GM19351 (cell line): ENCODE measurements around the gene FAM13A.
"Not testable (repeated sequence)": the region's sequence is repeated elsewhere in the genome, so short reads cannot be mapped to it uniquely, and the experiment has no call there.

Experiments
- ATAC-seq: cut with Tn5 transposase; IDR thresholded peaks from one replicate; pipeline ENCODE4 v1.9.1; 2021; ENCODE audit warnings: mild to moderate bottlenecking, moderate library complexity; ENCODE audit not compliant: unreplicated experiment

Gene FAM13A

DNA sequence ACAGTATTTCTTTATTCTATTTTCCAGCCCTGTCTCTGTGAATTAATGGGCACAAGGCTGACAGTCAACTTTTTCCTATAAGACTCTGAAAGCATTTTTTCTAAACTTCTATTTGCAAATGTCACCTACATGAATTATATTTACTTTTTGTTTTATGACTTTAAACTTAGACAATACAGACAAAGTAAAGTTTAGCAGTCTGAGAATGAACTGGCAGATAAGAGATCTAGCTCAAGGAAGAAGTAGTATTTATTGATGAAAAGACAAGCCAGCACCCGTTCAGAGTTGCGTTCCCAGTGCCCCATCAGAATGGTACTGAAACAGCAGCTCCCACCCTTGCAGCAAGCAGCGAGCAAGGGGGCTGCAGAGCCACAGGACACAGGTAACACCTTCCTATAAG is 148.5 kb downstream of the FAM13A start:
- ATAC-seq: no peak

DNA sequence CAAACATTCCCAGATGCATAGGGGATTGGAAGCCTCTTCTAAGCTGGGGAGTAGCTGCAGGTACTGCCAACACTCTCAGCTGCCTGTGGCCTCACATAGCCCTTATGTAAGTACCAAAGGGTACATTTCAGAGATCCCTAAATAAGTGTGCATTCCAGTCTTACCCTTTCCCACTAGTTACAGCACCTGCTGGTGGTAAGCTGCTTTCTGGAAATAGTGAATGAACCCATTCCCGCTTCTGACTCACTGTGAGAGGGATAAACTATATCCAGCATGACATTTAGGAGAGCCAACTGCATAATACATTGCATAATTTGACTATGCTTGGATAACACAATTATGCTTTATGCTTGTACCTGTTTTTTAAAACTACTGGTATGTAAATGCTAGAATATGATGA is 149.0 kb downstream of the FAM13A start:
- no peak for ATAC-seq

DNA sequence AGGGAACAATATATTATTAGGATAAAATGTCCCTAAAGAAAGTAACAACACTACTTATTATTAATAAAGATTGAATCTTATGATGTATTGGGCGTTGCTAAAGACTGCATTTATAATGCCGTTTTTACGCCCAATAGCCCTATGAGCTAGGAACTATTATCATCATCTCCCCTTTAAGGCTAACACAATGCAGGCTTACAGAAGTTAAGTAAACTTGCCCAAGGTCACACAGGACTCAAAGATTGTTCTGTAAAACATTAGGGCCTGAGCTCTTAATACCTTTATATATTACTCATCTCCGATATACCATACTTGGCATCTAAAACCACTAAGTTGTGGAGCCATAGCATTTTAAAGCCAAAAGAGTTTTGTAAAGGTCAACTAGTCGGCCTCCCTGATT is 149.5 kb downstream of the FAM13A start:
- no peak for ATAC-seq

DNA sequence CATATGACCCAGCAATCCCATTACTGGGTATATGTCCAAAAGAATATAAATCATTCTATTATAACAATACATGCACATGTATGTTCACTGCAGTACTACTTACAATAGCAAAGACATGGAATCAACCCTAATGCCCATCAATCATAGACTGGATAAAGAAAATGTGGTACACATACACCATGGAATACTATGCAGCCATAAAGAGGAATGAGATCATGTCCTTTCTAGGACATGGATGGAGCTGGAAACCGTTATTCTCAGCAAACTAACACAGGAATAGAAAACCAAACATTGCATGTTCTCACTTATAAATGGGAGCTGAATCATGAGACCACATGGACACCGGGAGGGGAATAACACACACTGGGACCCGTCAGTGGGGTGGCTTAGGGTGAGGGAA is 152.7 kb downstream of the FAM13A start:
- ATAC-seq: not testable (repeated sequence)

DNA sequence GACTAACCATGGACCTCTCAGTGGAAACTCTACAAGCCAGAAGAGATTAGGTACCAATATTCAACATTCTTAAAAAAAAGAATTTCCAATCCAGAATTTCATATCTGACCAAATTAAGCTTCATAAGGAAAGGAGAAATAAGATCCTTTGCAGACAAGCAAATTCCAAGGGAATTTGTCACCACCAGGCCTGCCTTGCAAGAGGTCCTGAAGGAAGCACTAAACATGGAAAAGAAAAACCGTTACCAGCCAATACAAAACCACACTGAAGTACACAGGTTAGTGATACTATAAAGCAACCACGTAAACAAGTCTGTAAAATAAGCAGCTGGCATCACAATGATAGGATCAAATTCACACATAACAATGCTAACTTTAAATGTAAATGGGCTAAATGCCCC is 156.6 kb downstream of the FAM13A start:
- ATAC-seq: no peak

DNA sequence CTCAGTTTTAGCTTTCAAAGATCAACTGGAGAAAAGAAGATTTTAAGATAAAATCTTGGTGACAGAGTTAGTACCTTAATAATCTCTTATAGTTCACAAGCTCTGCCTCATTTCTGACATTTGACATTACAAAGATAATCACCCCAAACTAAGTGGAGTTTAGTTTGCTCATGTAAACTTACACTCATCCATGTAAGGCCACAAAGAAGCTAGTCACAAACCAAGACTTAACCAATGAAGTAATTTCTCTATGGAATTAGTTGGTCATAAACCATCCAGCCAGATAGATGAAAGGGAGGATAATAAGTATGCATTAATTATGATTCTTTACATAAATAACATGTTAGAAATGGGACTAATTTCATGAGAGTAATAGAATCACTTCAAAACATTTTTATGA is 159.2 kb downstream of the FAM13A start:
- no peak for ATAC-seq

DNA sequence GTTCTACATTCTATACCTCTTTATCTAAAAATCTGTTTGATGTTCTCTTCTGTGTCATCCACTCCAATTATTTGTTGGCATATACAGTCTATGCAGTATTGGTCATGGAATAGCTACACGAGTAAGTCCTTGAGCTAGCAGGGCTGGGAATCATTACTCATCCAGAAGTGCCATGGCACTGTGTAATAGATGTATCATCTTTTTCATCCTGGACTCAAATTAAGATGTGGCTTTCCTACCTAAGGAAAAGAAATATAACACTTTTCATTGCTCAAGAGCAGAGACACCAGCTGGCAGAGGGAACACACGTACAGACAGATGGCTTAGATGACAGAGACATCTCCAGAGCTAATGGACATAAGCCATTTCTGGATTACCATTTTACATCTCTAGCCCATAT is 159.8 kb downstream of the FAM13A start:
- no peak for ATAC-seq

DNA sequence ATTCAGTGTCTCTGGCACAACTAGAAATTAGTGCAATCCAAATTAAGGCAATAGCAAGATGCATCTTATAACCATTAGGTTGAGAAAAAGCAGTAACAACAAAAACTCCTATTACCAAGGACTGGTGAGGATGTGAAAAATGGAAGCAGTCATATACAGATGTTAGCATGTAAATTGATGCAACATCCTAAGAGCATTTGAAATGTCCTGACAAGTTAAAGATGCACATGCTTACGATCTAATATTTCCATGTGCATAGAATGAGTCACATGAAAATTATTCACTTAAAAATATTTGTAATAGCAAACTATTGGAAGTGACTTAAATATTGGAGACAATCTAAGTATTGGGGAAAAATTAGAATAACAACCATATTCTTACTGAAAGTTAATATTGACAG is 163.0 kb downstream of the FAM13A start:
- ATAC-seq: no peak

DNA sequence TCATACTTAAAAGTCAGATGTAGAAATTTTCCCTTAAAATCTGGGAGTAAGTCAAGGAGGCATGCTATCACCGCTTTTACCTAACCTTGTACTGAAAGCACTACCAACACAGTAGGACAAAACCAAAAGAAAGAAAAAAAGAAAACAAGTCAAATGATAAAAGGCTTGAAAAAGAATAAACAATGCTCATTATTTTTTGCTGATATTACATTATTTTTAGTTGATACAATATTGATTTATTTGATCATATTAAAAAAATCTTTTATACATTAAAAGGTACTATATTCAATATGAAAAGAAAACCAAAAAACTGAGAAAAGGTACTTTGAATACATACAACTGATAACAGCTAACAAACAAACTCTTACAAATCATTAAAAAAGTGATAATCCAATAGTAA is 164.3 kb downstream of the FAM13A start:
- ATAC-seq: no peak

DNA sequence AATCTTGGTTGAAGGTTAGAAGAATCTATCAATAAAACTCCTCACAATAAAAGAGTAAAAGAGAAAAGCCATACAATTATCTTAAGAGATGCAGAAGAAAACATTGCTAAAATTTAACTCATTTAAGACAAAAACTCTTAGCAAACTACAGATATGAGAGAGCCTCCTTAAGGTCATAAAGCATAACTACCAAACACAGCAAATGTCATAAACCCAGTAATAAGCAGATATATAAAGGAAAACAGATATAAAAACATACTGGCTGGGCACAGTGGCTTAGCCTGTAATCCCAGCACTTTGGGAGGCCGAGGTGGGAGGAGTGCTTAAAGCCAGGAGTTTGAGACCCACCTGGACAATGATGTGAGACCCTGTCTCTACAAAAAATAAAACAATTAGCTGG is 165.3 kb downstream of the FAM13A start:
- ATAC-seq: no peak

DNA sequence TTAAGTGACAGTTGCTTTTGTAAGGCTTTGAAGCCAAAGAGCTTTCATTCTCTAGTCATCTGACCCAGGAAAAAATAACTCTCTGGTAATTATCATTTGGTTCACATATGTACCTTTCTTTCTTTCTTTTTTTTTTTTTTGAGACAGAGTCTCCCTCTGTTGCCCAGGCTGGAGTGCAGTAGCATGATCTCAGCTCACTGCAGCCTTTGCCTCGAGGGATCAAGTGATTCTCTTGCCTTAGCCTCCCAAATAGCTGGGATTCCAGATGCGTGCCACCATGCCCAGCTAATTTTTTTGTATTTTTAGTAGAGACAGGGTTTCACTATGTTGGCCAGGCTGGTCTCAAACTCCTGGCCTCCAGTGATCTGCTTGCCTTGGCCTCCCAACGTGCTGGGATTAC is 169.6 kb downstream of the FAM13A start:
- ATAC-seq: not testable (repeated sequence)

DNA sequence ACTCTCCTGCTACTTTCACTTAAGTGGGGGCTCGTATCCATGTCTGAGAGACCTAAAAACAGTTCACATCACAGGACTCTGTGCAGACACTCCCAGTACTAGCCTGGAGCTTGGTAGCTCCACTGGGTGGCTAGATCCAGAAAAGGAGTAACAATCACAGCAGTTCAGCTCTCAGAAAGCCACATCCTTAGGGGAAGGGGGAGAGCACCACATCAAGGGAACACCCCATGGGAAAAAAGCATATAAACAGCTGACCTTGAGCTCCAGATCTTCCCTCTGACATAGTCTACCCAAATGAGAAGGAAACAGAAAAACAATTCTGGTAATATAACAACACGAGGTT is 175.8 kb downstream of the FAM13A start:
- ATAC-seq: no peak

DNA sequence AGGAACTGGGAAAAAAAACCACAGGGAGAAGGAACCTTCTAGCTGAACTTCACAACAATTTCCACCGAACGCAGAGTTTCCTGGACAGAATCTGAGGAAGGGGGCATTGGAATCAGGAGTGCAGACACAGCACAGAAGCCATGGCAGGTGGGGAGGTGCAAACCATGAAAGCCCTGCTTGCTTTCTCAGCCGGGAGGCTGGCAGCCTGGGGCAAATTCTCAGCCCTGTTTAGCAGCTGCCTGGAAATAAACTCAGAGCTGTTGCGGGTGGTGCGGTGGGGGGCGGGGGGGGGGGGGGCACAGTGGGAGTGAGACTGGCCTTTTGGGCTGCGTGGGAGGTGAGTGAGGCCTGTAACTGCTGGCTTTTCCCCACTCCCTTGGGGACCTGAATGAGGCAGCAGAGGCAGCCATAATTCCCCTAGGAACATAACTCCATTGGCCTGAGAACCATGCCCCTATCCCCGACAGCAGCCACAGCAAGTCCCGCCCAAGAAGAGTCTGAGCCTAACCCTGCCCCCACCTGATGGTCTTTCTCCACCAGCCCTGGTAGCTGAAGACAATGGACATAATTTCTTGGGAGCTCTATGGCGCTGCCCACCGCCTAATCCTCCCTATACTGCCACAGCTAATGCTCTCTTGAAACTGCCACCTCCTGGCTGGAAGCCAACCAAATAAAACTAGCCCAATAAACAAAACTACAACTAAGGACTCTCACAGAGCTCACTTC is 176.3 kb downstream of the FAM13A start:
- no peak for ATAC-seq

DNA sequence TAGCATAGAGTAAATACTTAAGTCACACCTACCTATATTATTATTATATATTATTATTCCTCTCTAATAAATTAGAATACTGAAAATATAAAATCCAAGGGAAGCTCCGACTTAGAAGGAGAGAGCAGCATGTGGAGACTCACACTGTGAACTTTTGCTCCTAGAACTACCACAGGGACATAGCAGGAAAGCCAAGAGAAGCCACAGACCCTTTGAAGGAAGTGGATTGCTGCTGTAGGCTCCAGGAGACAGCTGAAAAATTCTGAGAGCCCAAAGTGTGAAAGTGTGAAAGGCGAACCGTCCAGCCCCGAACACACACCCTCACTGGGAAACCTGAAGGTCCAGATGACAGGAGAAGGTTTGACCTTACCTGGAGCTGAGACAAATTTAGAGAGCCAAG is 177.0 kb downstream of the FAM13A start:
- no peak for ATAC-seq

DNA sequence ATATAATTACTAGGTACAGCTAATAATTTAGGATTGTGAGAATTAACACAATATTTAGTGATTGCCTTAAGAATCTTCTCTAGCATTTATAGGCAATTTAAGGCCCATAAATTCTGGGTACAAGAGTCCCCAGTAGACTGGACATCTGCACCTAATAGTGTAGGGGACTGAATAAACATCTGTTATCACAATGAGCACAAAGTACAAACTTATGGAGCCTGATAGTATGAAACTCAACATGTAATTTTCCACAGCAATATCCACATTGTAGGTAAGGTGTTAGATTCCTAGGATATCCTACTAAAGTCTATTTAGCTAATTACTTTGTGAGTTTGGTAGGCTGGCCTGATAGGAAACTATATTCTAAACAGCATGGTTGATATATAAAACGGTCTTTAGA is 178.3 kb downstream of the FAM13A start:
- ATAC-seq: no peak

DNA sequence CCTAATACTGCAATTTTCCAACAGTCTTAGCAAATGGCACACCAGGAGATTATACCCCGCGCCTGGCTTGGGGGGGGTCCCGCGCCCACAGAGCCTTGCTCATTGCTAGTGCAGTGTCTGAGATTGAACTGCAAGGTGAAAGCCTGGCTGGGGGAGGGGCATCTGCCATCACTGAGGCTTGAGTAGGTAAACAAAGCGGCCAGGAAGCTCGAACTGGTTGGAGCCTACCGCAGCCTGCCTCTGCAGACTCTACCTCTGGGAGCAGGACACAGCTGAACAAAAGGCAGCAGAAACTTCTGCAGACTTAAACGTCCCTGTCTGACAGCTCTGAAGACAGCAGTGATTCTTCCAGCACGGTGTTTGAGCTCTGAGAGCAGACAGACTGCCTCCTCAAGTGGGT is 186.6 kb downstream of the FAM13A start:
- ATAC-seq: no peak

DNA sequence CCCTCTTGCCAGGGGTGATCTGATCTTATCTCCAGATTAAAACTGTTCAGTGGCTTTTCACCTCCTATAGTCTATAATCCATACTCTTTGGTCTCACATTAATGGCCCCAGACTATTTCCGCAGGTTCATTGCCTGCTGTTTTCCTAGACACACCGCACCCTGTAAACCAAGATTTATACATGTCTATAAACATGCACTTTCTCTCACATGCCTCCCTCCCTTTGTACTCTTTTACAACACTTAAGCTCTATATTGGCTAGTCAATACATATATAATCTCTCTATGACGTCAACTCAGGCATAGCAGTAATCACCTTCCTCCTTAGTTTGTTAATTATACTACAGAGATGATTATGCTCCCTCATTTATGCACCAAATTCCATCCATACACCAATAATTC is 188.5 kb downstream of the FAM13A start:
- ATAC-seq: no peak

DNA sequence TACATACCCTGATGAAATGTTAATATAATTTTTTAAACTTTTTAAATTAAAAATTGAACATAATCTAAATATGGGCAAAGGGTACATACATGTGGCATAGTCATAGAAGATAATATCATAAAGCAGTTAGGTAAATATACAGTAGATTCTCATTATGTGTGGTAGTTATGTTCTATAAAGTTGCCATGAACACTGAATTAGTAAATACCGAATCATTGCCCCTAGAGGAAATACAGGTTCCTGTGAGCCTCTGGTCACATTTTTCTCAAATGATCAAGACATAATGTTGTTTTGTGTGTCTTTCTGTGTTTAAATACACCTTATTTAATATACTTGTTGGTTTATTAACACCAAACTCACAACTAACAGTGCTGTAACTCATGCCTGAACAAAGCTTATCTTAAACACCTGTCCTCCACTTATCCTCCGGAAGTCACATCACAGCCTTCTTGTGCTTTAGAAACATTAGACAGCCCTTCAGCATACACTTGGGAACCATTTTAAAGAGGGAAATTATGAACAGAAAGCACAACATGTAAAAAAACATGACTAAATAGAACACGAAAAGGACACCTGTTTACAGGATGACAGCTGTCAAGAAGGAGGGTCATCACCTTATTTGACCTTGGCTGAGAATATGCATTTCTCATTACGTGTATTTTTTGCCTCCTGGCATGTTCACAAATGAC is 190.0 kb downstream of the FAM13A start:
- no peak for ATAC-seq

DNA sequence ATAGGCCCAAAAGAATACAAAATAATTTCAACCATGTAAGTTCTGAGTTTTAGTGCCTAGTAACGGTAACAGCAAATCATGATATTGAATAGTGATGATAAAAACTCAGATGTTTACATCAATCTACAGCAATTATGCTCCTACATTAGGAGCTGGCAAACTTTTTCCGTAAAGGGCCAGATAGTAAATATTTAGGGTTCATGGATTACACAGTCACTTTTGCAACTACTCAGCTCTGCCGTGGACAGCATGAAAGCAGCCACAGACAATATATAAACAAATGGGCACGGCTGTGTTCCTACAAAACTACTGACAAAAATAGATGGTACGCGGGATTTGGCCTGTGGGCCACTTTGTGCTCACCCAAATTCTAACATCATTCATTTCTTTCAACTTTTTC is 191.5 kb downstream of the FAM13A start:
- no peak for ATAC-seq

DNA sequence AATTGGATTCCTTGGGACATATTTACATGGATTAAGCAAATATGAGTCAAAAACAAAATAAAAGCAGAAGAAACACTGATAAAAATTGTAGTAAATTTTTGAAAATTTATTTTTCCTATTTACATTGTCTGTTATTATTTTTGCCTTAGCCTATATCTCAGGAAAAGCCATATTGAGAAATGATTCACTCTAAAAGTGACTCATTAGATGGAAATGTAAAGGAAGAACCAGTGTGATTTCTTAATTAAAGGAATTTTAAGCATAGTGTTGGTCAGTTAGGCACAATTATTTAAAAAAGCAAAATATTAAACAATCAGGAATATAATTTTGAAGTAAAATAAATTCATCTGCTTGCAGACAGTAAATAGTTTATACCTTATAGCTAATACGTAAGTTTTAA is 191.9 kb downstream of the FAM13A start:
- no peak for ATAC-seq

DNA sequence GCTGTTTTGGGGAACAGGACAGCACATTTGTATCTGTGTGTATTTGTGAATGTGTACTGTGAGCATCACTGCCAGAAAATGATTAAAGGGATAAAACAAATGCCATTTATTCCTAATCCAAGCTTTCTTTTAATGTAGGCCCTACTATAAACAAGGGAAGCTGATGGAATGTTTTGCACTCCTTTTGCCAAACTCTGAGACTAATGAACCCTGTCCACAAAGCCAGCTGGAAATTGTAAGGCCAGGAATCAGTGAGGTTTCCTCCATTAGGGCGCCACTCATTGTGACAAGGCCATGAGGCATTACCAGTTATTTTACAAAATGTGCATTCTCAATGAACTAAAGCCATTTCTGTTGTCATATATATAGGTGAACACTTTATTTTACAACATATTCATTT is 196.4 kb downstream of the FAM13A start:
- ATAC-seq: no peak

DNA sequence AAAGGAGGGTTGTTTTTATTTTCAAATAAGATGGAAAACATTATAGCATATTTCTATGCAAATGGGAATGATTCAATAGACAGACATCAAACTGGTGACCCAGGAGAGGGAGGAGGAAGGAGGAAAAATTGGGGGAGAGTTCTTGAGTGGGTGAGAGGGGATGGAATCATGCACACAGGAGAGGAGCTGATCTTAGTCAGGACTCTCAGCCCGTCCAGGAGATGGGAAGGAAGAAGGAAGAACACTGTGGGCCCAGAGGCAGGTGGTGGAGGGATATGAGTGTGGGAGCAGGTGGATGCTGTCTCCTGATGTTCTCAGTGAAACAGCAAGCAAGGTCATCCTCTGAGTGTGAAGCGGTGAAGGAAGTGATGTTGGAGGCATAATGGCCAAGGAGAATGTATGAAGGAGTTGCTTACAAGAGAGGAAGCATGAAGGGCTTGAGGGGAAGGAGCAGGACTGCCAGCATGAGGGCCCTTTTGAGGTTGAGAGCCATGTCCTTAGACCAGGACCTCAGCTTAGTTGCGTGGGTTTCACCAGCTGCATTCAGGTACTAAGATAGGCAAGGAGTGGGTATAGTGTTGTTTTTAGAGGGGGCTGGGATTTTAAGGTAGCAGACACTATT is 197.7 kb downstream of the FAM13A start:
- no peak for ATAC-seq
